ENCODE measurements around the gene EBF3. TPM values are rescaled to one million over a fixed set of nuclear protein-coding genes. Genes with fewer than 3 reads are reported as not detected.

Gene EBF3
- total RNA-seq, 4 donors from 2014 or later = 1.5 to 4.1 (median 1.9) TPM; not detected in 1

DNA sequence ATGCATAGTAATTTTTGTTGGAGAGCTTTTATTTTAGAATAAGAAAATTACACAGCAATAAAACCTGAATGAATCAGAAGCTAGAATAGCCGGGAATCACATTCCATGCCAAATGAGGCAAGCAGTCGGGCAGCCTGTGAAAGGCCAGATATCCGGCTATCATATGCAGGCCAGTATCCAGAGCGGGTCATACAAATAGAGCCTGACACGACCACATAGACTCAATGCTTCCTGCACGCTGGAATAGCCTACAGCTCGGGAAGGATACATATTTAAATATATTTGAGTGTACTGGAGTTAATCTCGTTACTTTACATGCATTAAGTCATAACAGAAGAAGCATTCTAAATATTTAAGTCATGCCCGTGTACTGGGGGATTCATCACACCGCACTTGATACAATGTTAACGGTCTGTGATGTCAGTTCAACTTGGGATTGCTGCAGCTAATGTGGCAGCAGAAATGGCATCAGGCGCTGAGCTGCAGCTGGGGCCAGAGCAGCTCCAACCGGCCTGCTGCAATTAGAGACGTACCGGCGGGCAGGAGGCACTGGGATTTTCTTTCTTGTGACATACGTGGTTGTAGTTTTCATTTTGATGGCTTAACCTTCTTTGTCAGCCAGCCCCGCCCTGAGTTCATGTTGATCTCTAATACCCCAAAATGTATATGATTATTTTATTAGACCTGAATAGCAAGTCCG is 112.0 kb downstream of the EBF3 start:
- no peak overlapping the region for H3K27ac ChIP-seq
- DNase-seq = peak in 1 of 3 donors; percentile 15
- H3K27me3 ChIP-seq = no peaks in the 10 kb centered on the region
- peaks cover 0 to 3% (median 0%) of the 10 kb centered on the region in 4 donors for H3K9me3 ChIP-seq
- TF ChIP-seq, protein P1, sequence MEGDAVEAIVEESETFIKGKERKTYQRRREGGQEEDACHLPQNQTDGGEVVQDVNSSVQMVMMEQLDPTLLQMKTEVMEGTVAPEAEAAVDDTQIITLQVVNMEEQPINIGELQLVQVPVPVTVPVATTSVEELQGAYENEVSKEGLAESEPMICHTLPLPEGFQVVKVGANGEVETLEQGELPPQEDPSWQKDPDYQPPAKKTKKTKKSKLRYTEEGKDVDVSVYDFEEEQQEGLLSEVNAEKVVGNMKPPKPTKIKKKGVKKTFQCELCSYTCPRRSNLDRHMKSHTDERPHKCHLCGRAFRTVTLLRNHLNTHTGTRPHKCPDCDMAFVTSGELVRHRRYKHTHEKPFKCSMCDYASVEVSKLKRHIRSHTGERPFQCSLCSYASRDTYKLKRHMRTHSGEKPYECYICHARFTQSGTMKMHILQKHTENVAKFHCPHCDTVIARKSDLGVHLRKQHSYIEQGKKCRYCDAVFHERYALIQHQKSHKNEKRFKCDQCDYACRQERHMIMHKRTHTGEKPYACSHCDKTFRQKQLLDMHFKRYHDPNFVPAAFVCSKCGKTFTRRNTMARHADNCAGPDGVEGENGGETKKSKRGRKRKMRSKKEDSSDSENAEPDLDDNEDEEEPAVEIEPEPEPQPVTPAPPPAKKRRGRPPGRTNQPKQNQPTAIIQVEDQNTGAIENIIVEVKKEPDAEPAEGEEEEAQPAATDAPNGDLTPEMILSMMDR (IDR thresholded peaks at IDR 0.05) = no peak
- TF ChIP-seq POLR2A (IDR thresholded peaks at IDR 0.05) = no peak
- H3K4me1 ChIP-seq = peaks cover 0 to 5% (median 0%) of the 10 kb centered on the region in 4 donors
- H3K36me3 ChIP-seq = no peaks in the 10 kb centered on the region
- no peak overlapping the region for H3K4me3 ChIP-seq

DNA sequence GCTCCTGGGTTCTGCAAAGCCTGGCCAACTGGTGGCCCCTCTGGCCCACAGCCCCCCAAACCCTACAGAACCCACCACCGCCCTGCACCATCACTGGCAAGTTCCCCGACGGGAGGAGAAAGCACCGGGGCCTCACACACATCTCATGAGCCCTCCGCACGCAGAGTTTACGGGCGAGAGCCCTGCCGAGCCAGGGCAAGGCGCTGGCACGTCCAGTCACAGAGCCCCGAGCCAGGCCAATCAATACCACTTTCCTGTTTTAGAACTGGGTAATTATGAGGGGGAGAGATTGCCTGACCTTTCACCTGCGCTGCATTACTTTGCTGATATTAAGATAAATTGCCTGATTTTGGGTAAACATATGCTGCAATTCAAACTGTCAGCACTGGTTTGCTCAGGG is 113.3 kb downstream of the EBF3 start:
- no peaks in the 10 kb centered on the region for H3K36me3 ChIP-seq
- no peak for TF ChIP-seq POLR2A (IDR thresholded peaks at IDR 0.05)
- TF ChIP-seq, protein P1 (IDR thresholded peaks at IDR 0.05) = no peak
- no peaks in the 10 kb centered on the region for H3K27me3 ChIP-seq
- H3K9me3 ChIP-seq = no peaks in the 10 kb centered on the region
- no peak overlapping the region for H3K4me3 ChIP-seq
- no peak overlapping the region for H3K27ac ChIP-seq
- peak in 1 of 3 donors; percentile 24 for DNase-seq
- peaks cover 0 to 5% (median 0%) of the 10 kb centered on the region in 4 donors for H3K4me1 ChIP-seq

DNA sequence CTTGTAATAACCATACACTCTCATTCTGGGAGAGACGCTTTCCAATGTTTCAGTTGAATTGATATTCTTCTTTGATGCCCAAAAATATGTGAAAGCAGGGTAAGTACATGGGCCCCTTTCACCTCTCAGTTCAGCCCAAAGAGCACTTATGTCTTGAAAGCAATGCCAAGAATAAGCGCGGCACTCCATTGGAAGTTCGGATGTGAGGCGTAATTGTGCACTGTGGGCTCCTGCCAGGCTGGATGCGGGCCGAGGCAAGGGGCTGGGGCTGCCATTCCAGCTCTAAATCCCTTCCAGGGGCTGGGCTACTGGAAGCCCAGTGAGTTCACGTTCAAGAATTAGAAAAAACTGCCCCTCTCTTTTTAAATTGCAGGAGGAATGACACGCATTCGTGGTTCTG is 113.8 kb downstream of the EBF3 start:
- no peaks in the 10 kb centered on the region for H3K27me3 ChIP-seq
- no peak overlapping the region for H3K27ac ChIP-seq
- H3K4me1 ChIP-seq = peaks cover 0 to 5% (median 0%) of the 10 kb centered on the region in 4 donors
- no peak for TF ChIP-seq POLR2A (IDR thresholded peaks at IDR 0.05)
- TF ChIP-seq, protein P1 (IDR thresholded peaks at IDR 0.05) = no peak
- no peak for DNase-seq
- no peak overlapping the region for H3K4me3 ChIP-seq
- H3K36me3 ChIP-seq = no peaks in the 10 kb centered on the region
- no peaks in the 10 kb centered on the region for H3K9me3 ChIP-seq

DNA sequence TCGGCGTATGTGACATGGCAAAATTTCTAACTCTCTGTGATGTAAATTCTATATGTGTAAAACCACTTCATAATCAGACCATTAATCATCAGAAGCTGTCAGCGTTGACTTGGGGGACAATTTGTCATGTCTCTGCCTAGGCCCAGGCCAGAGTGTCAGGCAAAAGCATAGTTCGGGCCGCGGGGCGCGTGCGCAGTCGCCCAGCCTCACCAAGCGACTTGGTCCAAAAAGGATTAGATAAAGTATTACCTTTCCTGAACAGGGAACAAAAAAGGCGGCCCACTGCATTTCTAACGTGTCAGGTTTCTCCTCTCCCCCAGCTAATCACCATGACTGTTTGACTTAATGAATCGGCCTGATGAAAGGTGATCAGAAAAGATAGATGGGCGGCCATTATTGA is 114.2 kb downstream of the EBF3 start:
- no peaks in the 10 kb centered on the region for H3K27me3 ChIP-seq
- TF ChIP-seq POLR2A (IDR thresholded peaks at IDR 0.05) = no peak
- TF ChIP-seq, protein P1 (IDR thresholded peaks at IDR 0.05) = no peak
- H3K27ac ChIP-seq = no peak overlapping the region
- H3K36me3 ChIP-seq = no peaks in the 10 kb centered on the region
- no peak overlapping the region for H3K4me3 ChIP-seq
- DNase-seq = peak in 1 of 3 donors; percentile 18
- peaks cover 0 to 5% (median 0%) of the 10 kb centered on the region in 4 donors for H3K4me1 ChIP-seq
- no peaks in the 10 kb centered on the region for H3K9me3 ChIP-seq

GRCh38 chr10:129849452-129849750 is 114.7 kb downstream of the EBF3 start:
- peaks cover 0 to 5% (median 0%) of the 10 kb centered on the region in 4 donors for H3K4me1 ChIP-seq
- H3K9me3 ChIP-seq = no peaks in the 10 kb centered on the region
- no peak overlapping the region for H3K27ac ChIP-seq
- no peak for DNase-seq
- H3K27me3 ChIP-seq = no peaks in the 10 kb centered on the region
- H3K36me3 ChIP-seq = no peaks in the 10 kb centered on the region
- no peak for TF ChIP-seq POLR2A (IDR thresholded peaks at IDR 0.05)
- TF ChIP-seq, protein P1 (IDR thresholded peaks at IDR 0.05) = no peak
- H3K4me3 ChIP-seq = no peak overlapping the region

All from Peyer's patch (tissue), 4 donors.